Panc1 (cell line): Measurements from ENCODE around the gene CRNN. TPM values are rescaled to one million over a fixed set of nuclear protein-coding genes. Genes with fewer than 3 reads are reported as not detected.

Experiments used
- ATAC-seq: fragments of 200-7000 bp; cut with Tn5 transposase; 2 replicates; pipeline ENCODE4 v1.9.1; 2020; ENCODE audit warnings: mild to moderate bottlenecking, moderate library complexity
- BruUV-seq: library from RNA; stranded (reverse); fragments of 400-500 nt; replicated peaks from 2 replicates; lab custom pipeline; 2021; lab: Mats Ljungman, UMichigan
- CTCF ChIA-PET: fragments of 300-600 bp; sonication (Branson Sonifier 250); formaldehyde crosslinking; loops from one replicate; lab custom pipeline; 2022; ENCODE audit warnings: antibody characterized with exemption; lab: Charles Lee
- POLR2A ChIA-PET: fragments of 300-600 bp; sonication (Branson Sonifier 250); formaldehyde crosslinking; loops from one replicate; lab custom pipeline; 2022; ENCODE audit warnings: antibody characterized with exemption; lab: Charles Lee
- DNase-seq: peaks from one replicate; pipeline ENCODE4 v3.0.0-alpha.2; 2010; ENCODE audit warnings: low read depth, low spot score
- H3K27ac ChIP-seq: 2 replicates; pipeline ENCODE4 v1.5.1; 2011; ENCODE audit warnings: mild to moderate bottlenecking, low read length, inconsistent platforms
- H3K27me3 ChIP-seq: fragments of 200-500 bp; sonication (Bioruptor generic); 2 replicates; pipeline ENCODE4 v1.6.0; 2014; ENCODE audit warnings: low read length, inconsistent platforms; ENCODE audit not compliant: control insufficient read depth, insufficient read depth
- H3K36me3 ChIP-seq: fragments of 200-500 bp; sonication (Bioruptor generic); 2 replicates; pipeline ENCODE4 v1.5.1; 2014; ENCODE audit warnings: inconsistent platforms, mild to moderate bottlenecking, low read length, moderate library complexity; ENCODE audit not compliant: control insufficient read depth, insufficient read depth
- H3K4me1 ChIP-seq: 2 replicates; pipeline ENCODE4 v1.5.1; 2011; ENCODE audit warnings: inconsistent platforms, mild to moderate bottlenecking, low read length, moderate library complexity; ENCODE audit not compliant: control insufficient read depth, insufficient read depth
- H3K4me3 ChIP-seq, 2 experiments: 2 replicates each; pipeline ENCODE4 v1.5.1; 2011 to 2012; ENCODE audit warnings: low read depth in 2 of 2, low read length in 2 of 2, mild to moderate bottlenecking in 2 of 2, inconsistent platforms in 1 of 2, moderate library complexity in 1 of 2
- H3K9me3 ChIP-seq: fragments of 200-500 bp; sonication (Bioruptor generic); 2 replicates; pipeline ENCODE4 v1.5.1; 2014; ENCODE audit warnings: low read depth, mild to moderate bottlenecking, inconsistent platforms, low read length, moderate library complexity; ENCODE audit not compliant: control insufficient read depth, insufficient read depth
- CTCF ChIP-seq: fragments of 450-650 bp; IDR thresholded peaks from 2 replicates; pipeline ENCODE4 v1.5.1; 2017; ENCODE audit warnings: mild to moderate bottlenecking
- POLR2AphosphoS5 ChIP-seq: IDR thresholded peaks from 2 replicates; pipeline ENCODE4 v1.6.1; 2012; ENCODE audit warnings: mild to moderate bottlenecking, low read depth, low read length, moderate library complexity
- REST ChIP-seq, 2 experiments: IDR thresholded peaks; 2 replicates each; pipeline ENCODE4 v1.6.1; 2011 to 2012; ENCODE audit warnings: low read depth in 2 of 2, control low read depth in 1 of 2, low read length in 1 of 2, mild to moderate bottlenecking in 1 of 2, moderate library complexity in 1 of 2; ENCODE audit not compliant: insufficient read depth in 1 of 2
- SIN3A ChIP-seq: IDR thresholded peaks from 2 replicates; pipeline ENCODE4 v1.6.1; 2012; ENCODE audit warnings: low read depth, mild to moderate bottlenecking, low read length, moderate library complexity, borderline replicate concordance; ENCODE audit not compliant: insufficient read depth
- TCF7L2 ChIP-seq: IDR thresholded peaks from 2 replicates; pipeline ENCODE4 v1.6.1; 2011; ENCODE audit warnings: mild to moderate bottlenecking, low read depth, low read length, inconsistent platforms
- in situ Hi-C: cut with HindIII; loops from 2 replicates; pipeline ENCODE4 v1.10.0; 2016; ENCODE audit warnings: low sequenced_read_pairs, low pct_unique_long_range_greater_than_20kb
- intact Hi-C: fragments of 100-400 bp; cut with micrococcal nuclease; formaldehyde crosslinking; loops from one replicate; pipeline ENCODE4 v1.10.0; 2022; ENCODE audit not compliant: unreplicated experiment
- total RNA-seq: library from RNA; stranded (reverse); gene quantifications from one replicate; pipeline ENCODE4 v1.2.1, GENCODE V29; 2021; ENCODE audit not compliant: unreplicated experiment

CRNN gene
- total RNA-seq, 1 experiment from 2014 or later, result not detected

GRCh38 chr1:152442301-152442700 lies 28.2 kb upstream of the CRNN start:
- no peak overlapping the region for H3K27ac ChIP-seq
- no peaks in the 10 kb centered on the region for H3K36me3 ChIP-seq
- ChIA-PET POLR2A (no interaction called here), CTCF (no interaction called here)
- 0 out of 2 replicates have a peak, but pooled peaks cover 4% of the 10 kb centered on the region for H3K27me3 ChIP-seq
- in situ Hi-C loops (no loop called here), intact Hi-C loops (loop anchor here (5.0 kb wide), 2 partner anchors 95 to 390 kb away; no protein-coding TSS in a partner anchor)
- H3K9me3 ChIP-seq, result no peaks in the 10 kb centered on the region
- BruUV-seq, result no TSS peak
- H3K4me1 ChIP-seq, result no peaks in the 10 kb centered on the region
- ATAC-seq (no peak), DNase-seq (no peak)
- TF ChIP-seq POLR2AphosphoS5 (no peak), SIN3A (no peak), CTCF (no peak)
- H3K4me3 ChIP-seq, result no peak overlapping the region

GRCh38 chr1:152441756-152442155 lies 27.7 kb upstream of the CRNN start:
- ATAC-seq, result no peak
- no peaks in the 10 kb centered on the region for H3K4me1 ChIP-seq
- no TSS peak for BruUV-seq
- in situ Hi-C loops (no loop called here), intact Hi-C loops (loop anchor here (1.0 to 5.0 kb wide), 3 partner anchors 94 to 389 kb away; no protein-coding TSS in a partner anchor)
- CTCF ChIA-PET, result interaction anchor here (0.5 to 2.2 kb wide), 3 partner anchors 16 to 805 kb away, joined by 5 to 13 read pairs (median 7); no protein-coding TSS in a partner anchor
- H3K4me3 ChIP-seq, result no peak overlapping the region
- H3K27ac ChIP-seq, result no peak overlapping the region
- DNase-seq, result no peak
- POLR2A ChIA-PET, result no interaction called here
- TF ChIP-seq SIN3A (no peak), TCF7L2 (no peak), REST (IDR thresholded peaks at IDR 0.05; ENCODE audit: insufficient read depth in 1 of 2, low read depth in 2 of 2, low read length in 1 of 2) (no peak), CTCF (no peak), POLR2AphosphoS5 (no peak)
- no peaks in the 10 kb centered on the region for H3K9me3 ChIP-seq
- 0 out of 2 replicates have a peak, but pooled peaks cover 4% of the 10 kb centered on the region for H3K27me3 ChIP-seq
- no peaks in the 10 kb centered on the region for H3K36me3 ChIP-seq
